IMR-90 (cell line): ENCODE data around the gene APPL2. TPM values are rescaled to one million over a fixed set of nuclear protein-coding genes. Genes with fewer than 3 reads are reported as not detected.

Experiments used
- ATAC-seq: fragments of 200-7000 bp; cut with Tn5 transposase; 2 replicates; pipeline ENCODE4 v1.9.1; 2020; ENCODE audit warnings: low read depth, mild to moderate bottlenecking, moderate library complexity
- BruUV-seq: library from RNA; stranded (reverse); fragments of 400-500 nt; replicated peaks from 2 replicates; lab custom pipeline; 2021; lab: Mats Ljungman, UMichigan
- CTCF ChIA-PET: fragments of 300-600 bp; formaldehyde crosslinking; extraction: SDS; loops from one replicate; lab custom pipeline; 2021; ENCODE audit warnings: antibody characterized with exemption; lab: Yijun Ruan, JAX
- POLR2A ChIA-PET: fragments of 300-600 bp; sonication (Branson Sonifier 250); formaldehyde crosslinking; loops from one replicate; lab custom pipeline; 2022; ENCODE audit warnings: antibody characterized with exemption; ENCODE audit not compliant: unreplicated experiment; lab: Charles Lee
- DNase-seq: peaks from one replicate; pipeline ENCODE4 v3.0.0; 2013
- H2AFZ ChIP-seq: replicated peaks from 2 replicates; pipeline ENCODE3; 2013; ENCODE audit warnings: low read length, mild to moderate bottlenecking; ENCODE audit not compliant: poor library complexity
- H2AK5ac ChIP-seq: 2 replicates; pipeline ENCODE4 v1.6.1; 2013; ENCODE audit warnings: low read depth, low read length, inconsistent platforms
- H2AK9ac ChIP-seq: replicated peaks from 2 replicates; pipeline ENCODE3; 2013; ENCODE audit warnings: mild to moderate bottlenecking, low read depth, low read length, moderate library complexity; ENCODE audit not compliant: poor library complexity
- H2BK120ac ChIP-seq: 2 replicates; pipeline ENCODE4 v1.6.1; 2013; ENCODE audit warnings: low read depth, low read length, inconsistent platforms
- H2BK15ac ChIP-seq: 3 replicates; pipeline ENCODE4 v1.6.1; 2013; ENCODE audit warnings: low read depth, low read length, inconsistent platforms
- H2BK20ac ChIP-seq: 2 replicates; pipeline ENCODE4 v1.6.1; 2013; ENCODE audit warnings: low read depth, mild to moderate bottlenecking, inconsistent platforms, low read length, moderate library complexity
- H2BK5ac ChIP-seq: 2 replicates; pipeline ENCODE4 v1.6.1; 2013; ENCODE audit warnings: mild to moderate bottlenecking, low read depth, low read length, inconsistent platforms; ENCODE audit not compliant: poor library complexity, severe bottlenecking
- H3K14ac ChIP-seq: replicated peaks from 2 replicates; pipeline ENCODE4 v1.6.1; 2013; ENCODE audit warnings: low read depth, low read length, inconsistent platforms
- H3K18ac ChIP-seq: 2 replicates; pipeline ENCODE4 v1.6.1; 2013; ENCODE audit warnings: low read depth, low read length, control low read depth
- H3K23ac ChIP-seq: 2 replicates; pipeline ENCODE4 v1.6.1; 2013; ENCODE audit warnings: low read depth, low read length, inconsistent platforms
- H3K27ac ChIP-seq: 2 replicates; pipeline ENCODE4 v1.5.1; 2013; ENCODE audit warnings: mild to moderate bottlenecking, control low read depth, low read length; ENCODE audit not compliant: insufficient read depth
- H3K27me3 ChIP-seq: 2 replicates; pipeline ENCODE4 v1.6.1; 2013; ENCODE audit warnings: low read length; ENCODE audit not compliant: control insufficient read depth, insufficient read depth
- H3K36me3 ChIP-seq: 2 replicates; pipeline ENCODE4 v1.6.1; 2013; ENCODE audit warnings: low read length, mixed read lengths; ENCODE audit not compliant: control insufficient read depth, insufficient read depth
- H3K4ac ChIP-seq: 2 replicates; pipeline ENCODE4 v1.6.1; 2013; ENCODE audit warnings: low read depth, low read length, inconsistent platforms
- H3K4me1 ChIP-seq: 2 replicates; pipeline ENCODE4 v1.6.1; 2013; ENCODE audit warnings: low read length, mixed read lengths; ENCODE audit not compliant: control insufficient read depth, insufficient read depth
- H3K4me2 ChIP-seq: 2 replicates; pipeline ENCODE4 v1.6.1; 2013; ENCODE audit warnings: low read depth, mild to moderate bottlenecking, control low read depth, low read length, moderate library complexity
- H3K4me3 ChIP-seq: 2 replicates; pipeline ENCODE4 v1.5.1; 2013; ENCODE audit warnings: low read depth, mild to moderate bottlenecking, control low read depth, low read length, moderate library complexity; ENCODE audit not compliant: insufficient read depth
- H3K56ac ChIP-seq: 2 replicates; pipeline ENCODE4 v1.6.1; 2013; ENCODE audit warnings: low read length, inconsistent platforms; ENCODE audit not compliant: insufficient read depth; ENCODE audit errors: extremely low read depth
- H3K79me1 ChIP-seq, 2 experiments: 2 replicates each; pipeline ENCODE4 v1.6.1; 2013; ENCODE audit warnings: low read length in 2 of 2, inconsistent platforms in 1 of 2, low read depth in 1 of 2
- H3K9ac ChIP-seq: 2 replicates; pipeline ENCODE4 v1.6.1; 2013; ENCODE audit warnings: low read depth, low read length, control low read depth
- H3K9me1 ChIP-seq: 2 replicates; pipeline ENCODE4 v1.6.1; 2013; ENCODE audit warnings: low read length, inconsistent platforms; ENCODE audit not compliant: insufficient read depth
- H3K9me3 ChIP-seq: 2 replicates; pipeline ENCODE4 v1.6.1; 2013; ENCODE audit warnings: low read length; ENCODE audit not compliant: control insufficient read depth, insufficient read depth
- H4K20me1 ChIP-seq: 2 replicates; pipeline ENCODE4 v1.6.1; 2013; ENCODE audit warnings: low read length, inconsistent platforms; ENCODE audit not compliant: insufficient read depth
- H4K5ac ChIP-seq: 2 replicates; pipeline ENCODE4 v1.6.1; 2013; ENCODE audit warnings: mild to moderate bottlenecking, low read depth, low read length, control low read depth
- H4K8ac ChIP-seq, 2 experiments: 2 replicates each; pipeline ENCODE4 v1.6.1; 2013; ENCODE audit warnings: low read depth in 2 of 2, low read length in 2 of 2, control low read depth in 1 of 2, inconsistent platforms in 1 of 2
- H4K91ac ChIP-seq: 2 replicates; pipeline ENCODE4 v1.6.1; 2013; ENCODE audit warnings: low read depth, low read length, inconsistent platforms; ENCODE audit not compliant: insufficient read depth
- BHLHE40 ChIP-seq: fragments of 150-350 bp; IDR thresholded peaks from 2 replicates; pipeline ENCODE4 v1.6.1; 2016; ENCODE audit warnings: mild to moderate bottlenecking, low read depth, low read length
- ELK1 ChIP-seq: fragments of 150-350 bp; IDR thresholded peaks from 2 replicates; pipeline ENCODE4 v1.6.1; 2016; ENCODE audit warnings: low read depth, mild to moderate bottlenecking, low read length, moderate library complexity, borderline replicate concordance
- FOS ChIP-seq: fragments of 150-350 bp; IDR thresholded peaks from 2 replicates; pipeline ENCODE4 v1.6.1; 2016; ENCODE audit warnings: low read depth, low read length
- MAFK ChIP-seq: IDR thresholded peaks from 2 replicates; pipeline ENCODE4 v1.6.1; 2012; ENCODE audit warnings: low read depth, low read length, improper control_type of control experiment
- MXI1 ChIP-seq: IDR thresholded peaks from 2 replicates; pipeline ENCODE4 v1.6.1; 2012; ENCODE audit warnings: low read depth, mild to moderate bottlenecking, low read length, moderate library complexity, borderline replicate concordance
- RAD21 ChIP-seq: IDR thresholded peaks from 2 replicates; pipeline ENCODE4 v1.6.1; 2012; ENCODE audit warnings: low read length, improper control_type of control experiment
- RFX5 ChIP-seq: IDR thresholded peaks from 2 replicates; pipeline ENCODE4 v1.8.0; 2012; ENCODE audit warnings: low read depth, mild to moderate bottlenecking, low read length, moderate library complexity
- WGBS, 2 experiments: methylation state at CpG; one replicate each; pipeline versions ENCODE4 v1.1.5 to v1.1.7; 2013; ENCODE audit warnings: missing lambda C conversion rate in 2 of 2; ENCODE audit not compliant: insufficient read length in 1 of 2; ENCODE audit errors: extremely low coverage in 2 of 2; 5-methylcytosine and 5-hydroxymethylcytosine counted together
- dilution Hi-C: fragments of 300-500 bp; cut with HindIII; formaldehyde crosslinking; loops from one replicate; pipeline ENCODE4 v1.14.3; 2018; ENCODE audit warnings: low sequenced_read_pairs; ENCODE audit not compliant: unreplicated experiment
- in situ Hi-C: fragments of 300-500 bp; cut with MboI; formaldehyde crosslinking; loops from 3 replicates; pipeline ENCODE4 v1.14.3; 2019; ENCODE audit warnings: low sequenced_read_pairs, inconsistent platforms, mixed read lengths
- intact Hi-C: fragments of 100-400 bp; cut with micrococcal nuclease; formaldehyde crosslinking; loops from 2 replicates; pipeline ENCODE4 v1.10.0; 2022
- polyA plus RNA-seq, 3 experiments: library from polyadenylated mRNA; depleted of rRNA; stranded (reverse); fragments of >200 nt; gene quantifications; 2 replicates each; pipeline ENCODE4 v1.2.3, GENCODE V29; 2012; ENCODE audit warnings: low replicate concordance in 1 of 3
- total RNA-seq: library from RNA; depleted of rRNA; stranded (reverse); fragments of >200 nt; gene quantifications from 2 replicates; pipeline ENCODE4 v1.2.3, GENCODE V29; 2012

Gene APPL2
- total and polyA plus RNA-seq, 2 of the 4 experiments (the other 2 are of a cell fraction) = 42.3 to 65.8 TPM

- no peak overlapping the region for H3K4ac ChIP-seq
- H3K9ac ChIP-seq = no peak overlapping the region
- H3K9me3 ChIP-seq = no peaks in the 10 kb centered on the region
- H3K14ac ChIP-seq = no peak overlapping the region
- H4K8ac ChIP-seq = no peak overlapping the region
- whole genome bisulfite sequencing, 2 experiments = no CpG with 5 or more reads among the region's 3 CpGs
- H4K5ac ChIP-seq = no peak overlapping the region
- H2BK120ac ChIP-seq = no peak overlapping the region
- dilution Hi-C loops = no loop called here
- H2AFZ ChIP-seq = no peak overlapping the region
- CTCF ChIA-PET = no interaction called here
- ATAC-seq (no peak), DNase-seq (no peak)
- no peak overlapping the region for H2AK5ac ChIP-seq
- no peak overlapping the region for H3K4me2 ChIP-seq
- H4K91ac ChIP-seq = no peak overlapping the region
- no peaks in the 10 kb centered on the region for H4K20me1 ChIP-seq
- in situ Hi-C loops = no loop called here
- POLR2A ChIA-PET = no interaction called here
- intact Hi-C loops = no loop called here
- no peak overlapping the region for H2BK15ac ChIP-seq
- H2BK20ac ChIP-seq = no peak overlapping the region
- H2AK9ac ChIP-seq = no peak overlapping the region
- no peak overlapping the region for H3K23ac ChIP-seq
- no peak for TF ChIP-seq RFX5
- TF ChIP-seq MAFK = no peak
- TF ChIP-seq ELK1 = no peak
- TF ChIP-seq MXI1 = no peak
- no peak for TF ChIP-seq FOS
- no peak for TF ChIP-seq RAD21
- TF ChIP-seq BHLHE40 = no peak
- H3K27me3 ChIP-seq = no peaks in the 10 kb centered on the region
- no peak overlapping the region for H3K4me3 ChIP-seq
- H2BK5ac ChIP-seq = no peak overlapping the region
- no peak overlapping the region for H3K18ac ChIP-seq
- no peaks in the 10 kb centered on the region for H3K79me1 ChIP-seq
- H3K9me1 ChIP-seq = 0 out of 2 replicates have a peak, but pooled peaks cover 2% of the 10 kb centered on the region
- peaks cover 10% of the 10 kb centered on the region for H3K4me1 ChIP-seq
- H3K56ac ChIP-seq = no peak overlapping the region
- H3K27ac ChIP-seq = no peak overlapping the region
- no TSS peak for BruUV-seq
- no peaks in the 10 kb centered on the region for H3K36me3 ChIP-seq
These were observed 36.2 kb upstream of the APPL2 start for GRCh38 chr12:105272152-105272551.
